SK-N-SH treated with all-trans-retinoic acid at 6 μM for 48 hours (cell line): ENCODE measurements around the gene EPB41L4A.

ENCODE experiments used
- ATAC-seq: fragments of 200-7000 bp; cut with Tn5 transposase; 3 replicates; pipeline ENCODE4 v1.9.1; 2020; ENCODE audit warnings: mild to moderate bottlenecking, moderate library complexity
- ARNTL ChIP-seq: fragments of 450-650 bp; formaldehyde crosslinking; IDR thresholded peaks from 2 replicates; pipeline ENCODE4 v1.5.0; 2020; ENCODE audit warnings: low read depth, mild to moderate bottlenecking, moderate library complexity, borderline replicate concordance
- CSDC2 ChIP-seq: fragments of 250-450 bp; sonication (Bioruptor Pico); IDR thresholded peaks from 2 replicates; pipeline ENCODE4 v1.5.0; 2020; ENCODE audit warnings: mild to moderate bottlenecking, moderate library complexity
- CSRNP3 ChIP-seq: fragments of 250-450 bp; sonication (Bioruptor Pico); IDR thresholded peaks from 2 replicates; pipeline ENCODE4 v1.5.1; 2021; ENCODE audit warnings: mild to moderate bottlenecking, moderate library complexity
- ESRRG ChIP-seq: fragments of 250-450 bp; sonication (Bioruptor Pico); IDR thresholded peaks from 2 replicates; pipeline ENCODE4 v1.6.1; 2021; ENCODE audit warnings: mild to moderate bottlenecking
- GLIS3 ChIP-seq: fragments of 250-450 bp; sonication (Bioruptor Pico); IDR thresholded peaks from 2 replicates; pipeline ENCODE4 v1.5.0; 2020; ENCODE audit warnings: mild to moderate bottlenecking, moderate library complexity
- ISL1 ChIP-seq: fragments of 250-450 bp; sonication (Bioruptor Pico); IDR thresholded peaks from 2 replicates; pipeline ENCODE4 v2.1.2; 2022; ENCODE audit warnings: mild to moderate bottlenecking, moderate library complexity
- OSR1 ChIP-seq: fragments of 250-450 bp; sonication (Bioruptor Pico); IDR thresholded peaks from 2 replicates; pipeline ENCODE4 v1.8.0; 2022; ENCODE audit warnings: moderate library complexity, mild to moderate bottlenecking, inconsistent platforms
- PATZ1 ChIP-seq: fragments of 250-450 bp; sonication (Bioruptor Pico); IDR thresholded peaks from 2 replicates; pipeline ENCODE4 v1.8.0; 2020; ENCODE audit warnings: mild to moderate bottlenecking, moderate library complexity, borderline replicate concordance
- POU6F1 ChIP-seq: fragments of 250-450 bp; sonication (Bioruptor Pico); IDR thresholded peaks from 2 replicates; pipeline ENCODE4 v1.8.0; 2021; ENCODE audit warnings: low read depth, mild to moderate bottlenecking, moderate library complexity, borderline replicate concordance
- PPARA ChIP-seq: fragments of 250-450 bp; sonication (Bioruptor Pico); IDR thresholded peaks from 2 replicates; pipeline ENCODE4 v1.5.0; 2020; ENCODE audit warnings: mild to moderate bottlenecking, borderline replicate concordance
- RARB ChIP-seq: fragments of 250-450 bp; sonication (Bioruptor Pico); IDR thresholded peaks from 2 replicates; pipeline ENCODE4 v1.8.0; 2021; ENCODE audit warnings: mild to moderate bottlenecking, moderate library complexity
- SNAI2 ChIP-seq: fragments of 250-450 bp; sonication (Bioruptor Pico); IDR thresholded peaks from 2 replicates; pipeline ENCODE4 v1.5.0; 2020; ENCODE audit warnings: mild to moderate bottlenecking, moderate library complexity
- TCF4 ChIP-seq: fragments of 250-450 bp; sonication (Bioruptor Pico); IDR thresholded peaks from 2 replicates; pipeline ENCODE4 v1.8.0; 2021; ENCODE audit warnings: mild to moderate bottlenecking, moderate library complexity, borderline replicate concordance
- TSHZ2 ChIP-seq: fragments of 250-450 bp; sonication (Bioruptor Pico); IDR thresholded peaks from 2 replicates; pipeline ENCODE4 v1.5.0; 2020; ENCODE audit warnings: mild to moderate bottlenecking, moderate library complexity
- ZC3H10 ChIP-seq: fragments of 250-450 bp; sonication (Bioruptor Pico); IDR thresholded peaks from 2 replicates; pipeline ENCODE4 v1.5.1; 2021; ENCODE audit warnings: mild to moderate bottlenecking, moderate library complexity
- ZFP3 ChIP-seq: fragments of 250-450 bp; sonication (Bioruptor Pico); IDR thresholded peaks from 2 replicates; pipeline ENCODE4 v1.5.0; 2020; ENCODE audit warnings: mild to moderate bottlenecking, moderate library complexity
- ZFP30 ChIP-seq: fragments of 450-650 bp; formaldehyde crosslinking; IDR thresholded peaks from 2 replicates; pipeline ENCODE4 v1.5.0; 2022; ENCODE audit warnings: mild to moderate bottlenecking, moderate library complexity
- ZNF565 ChIP-seq: fragments of 450-650 bp; formaldehyde crosslinking; conservative IDR thresholded peaks from 2 replicates; pipeline ENCODE4 v1.5.0; 2020; ENCODE audit warnings: low read depth, mild to moderate bottlenecking, moderate library complexity
- ZNF70 ChIP-seq: fragments of 450-650 bp; formaldehyde crosslinking; IDR thresholded peaks from 2 replicates; pipeline ENCODE4 v1.5.0; 2020; ENCODE audit warnings: mild to moderate bottlenecking, moderate library complexity
- ZNF8 ChIP-seq: fragments of 450-650 bp; formaldehyde crosslinking; IDR thresholded peaks from 2 replicates; pipeline ENCODE4 v1.5.0; 2020; ENCODE audit warnings: mild to moderate bottlenecking, moderate library complexity
- TF ChIP-seq, protein P1 (sequence below): fragments of 250-450 bp; sonication (Bioruptor Pico); IDR thresholded peaks from 2 replicates; pipeline ENCODE4 v1.5.1; 2020; ENCODE audit warnings: low read depth, mild to moderate bottlenecking, moderate library complexity

EPB41L4A gene

DNA sequence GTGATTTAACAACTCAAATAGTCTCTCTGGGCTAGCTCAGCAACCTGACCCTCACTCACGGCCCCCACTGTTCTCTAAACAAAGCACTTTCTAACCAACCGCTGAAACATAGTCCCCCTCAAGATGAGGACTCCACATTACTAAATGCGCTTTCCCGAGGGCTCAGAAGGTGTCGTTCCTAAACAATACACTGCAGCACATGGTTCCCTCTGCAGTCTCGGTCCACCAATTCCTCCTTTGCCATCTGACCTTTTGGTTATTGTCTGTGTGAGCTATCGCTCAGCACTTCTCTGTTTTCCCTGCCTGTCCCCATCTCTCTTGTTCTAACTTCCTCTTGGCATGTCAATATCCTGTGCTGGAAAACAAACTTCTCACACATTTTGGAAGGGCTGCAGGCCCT is 7.2 kb downstream of the EPB41L4A start:
- no peak for ATAC-seq
- TF ChIP-seq ISL1 (CRISPR knock-in tag) = no peak
- TF ChIP-seq OSR1 = no peak
- TF ChIP-seq SNAI2 (CRISPR knock-in tag) = no peak
- TF ChIP-seq PPARA (CRISPR knock-in tag) = no peak
- TF ChIP-seq ARNTL (CRISPR knock-in tag) = no peak
- no peak for TF ChIP-seq ZFP3
- no peak for TF ChIP-seq ZNF565 (CRISPR knock-in tag)
- no peak for TF ChIP-seq GLIS3 (CRISPR knock-in tag)
- no peak for TF ChIP-seq POU6F1
- TF ChIP-seq, protein P1, sequence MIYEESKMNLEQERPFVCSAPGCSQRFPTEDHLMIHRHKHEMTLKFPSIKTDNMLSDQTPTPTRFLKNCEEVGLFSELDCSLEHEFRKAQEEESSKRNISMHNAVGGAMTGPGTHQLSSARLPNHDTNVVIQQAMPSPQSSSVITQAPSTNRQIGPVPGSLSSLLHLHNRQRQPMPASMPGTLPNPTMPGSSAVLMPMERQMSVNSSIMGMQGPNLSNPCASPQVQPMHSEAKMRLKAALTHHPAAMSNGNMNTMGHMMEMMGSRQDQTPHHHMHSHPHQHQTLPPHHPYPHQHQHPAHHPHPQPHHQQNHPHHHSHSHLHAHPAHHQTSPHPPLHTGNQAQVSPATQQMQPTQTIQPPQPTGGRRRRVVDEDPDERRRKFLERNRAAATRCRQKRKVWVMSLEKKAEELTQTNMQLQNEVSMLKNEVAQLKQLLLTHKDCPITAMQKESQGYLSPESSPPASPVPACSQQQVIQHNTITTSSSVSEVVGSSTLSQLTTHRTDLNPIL (CRISPR knock-in tag) = no peak
- TF ChIP-seq PATZ1 = no peak
- no peak for TF ChIP-seq ZC3H10
- TF ChIP-seq TCF4 (CRISPR knock-in tag) = no peak
- no peak for TF ChIP-seq CSDC2 (CRISPR knock-in tag)
- no peak for TF ChIP-seq CSRNP3
- no peak for TF ChIP-seq ZNF8
- no peak for TF ChIP-seq ESRRG (CRISPR knock-in tag)
- no peak for TF ChIP-seq RARB (CRISPR knock-in tag)
- no peak for TF ChIP-seq ZNF70 (CRISPR knock-in tag)

DNA sequence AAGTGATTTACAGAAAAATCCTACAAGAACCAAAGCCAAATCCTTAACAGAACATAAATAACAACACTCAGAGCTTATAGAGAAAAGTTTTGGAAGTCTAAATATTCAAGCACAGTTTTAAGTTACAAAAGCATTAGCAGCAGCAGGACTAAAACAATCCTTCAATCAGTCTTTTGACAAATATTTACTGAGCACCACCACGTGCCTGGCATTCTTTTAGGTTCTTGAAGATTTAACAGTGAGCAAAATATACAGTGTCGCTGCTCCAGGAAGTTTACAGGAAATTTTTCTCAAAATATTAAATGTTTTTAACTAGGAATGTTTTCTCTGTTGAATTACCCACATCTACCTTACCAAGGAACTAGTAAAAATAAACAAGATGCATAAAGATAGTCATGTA is 11.4 kb downstream of the EPB41L4A start:
- TF ChIP-seq, protein P1 (CRISPR knock-in tag) = no peak
- no peak for TF ChIP-seq ZFP30 (CRISPR knock-in tag)
- TF ChIP-seq ARNTL (CRISPR knock-in tag) = no peak
- no peak for TF ChIP-seq GLIS3 (CRISPR knock-in tag)
- no peak for TF ChIP-seq PATZ1
- TF ChIP-seq ESRRG (CRISPR knock-in tag) = no peak
- no peak for TF ChIP-seq ZNF70 (CRISPR knock-in tag)
- no peak for TF ChIP-seq ZNF565 (CRISPR knock-in tag)
- TF ChIP-seq ZNF8 = no peak
- TF ChIP-seq OSR1 = no peak
- TF ChIP-seq CSDC2 (CRISPR knock-in tag) = no peak
- no peak for TF ChIP-seq PPARA (CRISPR knock-in tag)
- TF ChIP-seq RARB (CRISPR knock-in tag) = no peak
- TF ChIP-seq ISL1 (CRISPR knock-in tag) = no peak
- no peak for TF ChIP-seq ZC3H10
- TF ChIP-seq TSHZ2 (CRISPR knock-in tag) = no peak
- no peak for TF ChIP-seq ZFP3
- TF ChIP-seq POU6F1 = no peak
- no peak for TF ChIP-seq CSRNP3
- no peak for ATAC-seq
